ENCODE results near the gene IL1RAPL2. TPM values are rescaled to one million over a fixed set of nuclear protein-coding genes. Genes with fewer than 3 reads are reported as not detected.

The IL1RAPL2 gene
- polyA plus RNA-seq, 4 donors: 0.74 to 0.99 (median 0.88) TPM

GRCh38 chrX:105543283-105543682, 977.3 kb downstream of the IL1RAPL2 start:
- no peak for DNase-seq (ENCODE audit: low read depth in 4 of 4, low spot score in 3 of 4)

DNA sequence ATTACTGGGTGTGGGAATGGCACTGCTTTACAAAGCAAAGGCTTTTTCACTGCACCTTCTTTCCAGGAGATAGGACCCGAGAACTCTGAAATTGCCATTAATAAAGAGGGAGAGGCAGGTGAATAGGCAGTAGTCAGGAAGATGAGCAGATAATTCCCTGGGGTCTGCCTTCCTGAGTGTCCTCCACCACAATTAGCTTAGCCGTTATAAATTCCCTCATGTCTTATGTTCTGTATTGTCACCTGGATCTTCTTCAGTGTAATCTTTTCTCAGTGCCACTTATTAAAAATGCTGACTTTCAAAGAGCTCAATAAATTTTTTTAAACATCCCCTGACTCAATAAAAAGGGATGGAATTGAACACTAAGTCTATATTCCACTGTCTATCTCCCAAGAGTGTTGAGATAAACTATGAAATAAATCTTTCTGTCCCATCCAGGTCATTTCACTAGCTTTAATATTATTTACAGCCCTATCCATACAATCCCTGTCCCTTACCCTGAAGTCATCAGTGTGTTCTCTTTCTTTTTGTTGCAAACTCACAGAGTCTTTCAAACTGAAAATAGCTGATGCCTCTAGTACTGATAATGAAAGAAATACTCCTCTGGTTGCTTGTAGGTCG, 984.2 kb downstream of the IL1RAPL2 start:
- DNase-seq (ENCODE audit: low read depth in 4 of 4, low spot score in 3 of 4): no peak

DNA sequence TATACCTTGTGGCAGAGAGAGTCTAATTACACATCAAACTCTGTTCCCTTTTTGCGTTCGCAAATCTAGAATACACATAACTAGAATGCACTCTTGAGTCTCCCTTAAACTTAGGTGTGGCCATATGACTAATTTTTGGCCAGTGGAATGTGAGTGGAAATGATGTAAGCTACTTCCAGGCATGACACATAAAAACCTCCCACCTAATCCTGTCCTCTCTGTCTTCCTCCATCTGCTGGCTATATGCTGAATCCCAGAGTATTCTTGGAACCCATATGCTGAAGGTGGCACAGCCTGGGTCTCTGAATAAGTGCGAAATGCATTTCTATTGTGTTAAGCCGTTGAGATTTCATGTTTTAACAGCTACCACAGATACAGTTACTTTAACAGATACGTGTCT, 986.4 kb downstream of the IL1RAPL2 start:
- no peak for DNase-seq (ENCODE audit: low read depth in 4 of 4, low spot score in 3 of 4)

DNA sequence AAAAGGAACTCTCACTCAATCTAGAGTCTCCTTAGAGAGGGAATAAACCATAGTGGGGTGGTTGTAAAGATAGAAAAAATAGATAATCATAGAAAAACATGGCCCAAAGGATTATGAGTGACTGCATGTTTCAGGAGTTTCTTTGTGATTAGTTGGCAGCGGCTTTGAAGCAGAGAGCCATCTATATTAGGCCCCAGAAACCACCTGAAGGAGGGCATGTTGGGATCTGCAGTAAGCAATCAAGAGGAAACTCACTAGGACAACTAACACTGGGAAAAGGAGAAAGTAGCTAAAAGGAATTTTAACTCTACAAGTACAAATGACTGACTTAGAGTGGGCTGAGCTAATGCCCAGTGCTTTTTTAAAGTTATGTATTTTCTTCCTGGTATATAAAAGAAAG, 987.1 kb downstream of the IL1RAPL2 start:
- DNase-seq (ENCODE audit: low read depth in 4 of 4, low spot score in 3 of 4): no peak

- DNase-seq (ENCODE audit: low read depth in 4 of 4, low spot score in 3 of 4): no peak
Measured at GRCh38 chrX:105564501-105564900, 998.5 kb downstream of the IL1RAPL2 start.

- DNase-seq (ENCODE audit: low read depth in 4 of 4, low spot score in 3 of 4): no peak
Measured at GRCh38 chrX:105565856-105566255, 999.9 kb downstream of the IL1RAPL2 start.

DNA sequence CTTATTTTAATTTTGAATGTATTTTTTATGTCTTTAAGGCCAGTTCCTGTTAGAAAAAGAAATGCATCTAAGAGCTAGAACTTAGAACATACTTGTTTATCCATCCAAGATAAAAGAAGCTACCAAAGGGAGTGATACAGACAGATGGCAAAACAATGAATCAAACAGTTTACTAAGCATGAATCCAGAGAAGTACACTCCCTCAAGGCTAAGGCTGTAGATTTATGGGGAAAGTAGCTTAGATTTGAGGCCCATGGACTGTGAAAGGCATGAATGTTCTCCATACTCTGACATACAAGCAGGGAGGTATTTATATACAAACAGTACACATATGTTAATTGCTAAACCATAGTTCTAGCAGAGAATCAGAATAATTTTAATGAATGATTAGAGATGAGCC, 1001.1 kb downstream of the IL1RAPL2 start:
- DNase-seq (ENCODE audit: low read depth in 4 of 4, low spot score in 3 of 4): no peak

- DNase-seq (ENCODE audit: low read depth in 4 of 4, low spot score in 3 of 4): no peak
Measured at GRCh38 chrX:105608745-105609144, 1042.7 kb downstream of the IL1RAPL2 start.

- DNase-seq (ENCODE audit: low read depth in 4 of 4, low spot score in 3 of 4): no peak
Measured at GRCh38 chrX:105609530-105609929, 1043.5 kb downstream of the IL1RAPL2 start.

- DNase-seq (ENCODE audit: low read depth in 4 of 4, low spot score in 3 of 4): no peak
Measured at GRCh38 chrX:105610411-105610810, 1044.4 kb downstream of the IL1RAPL2 start.

GRCh38 chrX:105618393-105619101, 1052.5 kb downstream of the IL1RAPL2 start:
- DNase-seq (ENCODE audit: low read depth in 4 of 4, low spot score in 3 of 4): no peak

DNA sequence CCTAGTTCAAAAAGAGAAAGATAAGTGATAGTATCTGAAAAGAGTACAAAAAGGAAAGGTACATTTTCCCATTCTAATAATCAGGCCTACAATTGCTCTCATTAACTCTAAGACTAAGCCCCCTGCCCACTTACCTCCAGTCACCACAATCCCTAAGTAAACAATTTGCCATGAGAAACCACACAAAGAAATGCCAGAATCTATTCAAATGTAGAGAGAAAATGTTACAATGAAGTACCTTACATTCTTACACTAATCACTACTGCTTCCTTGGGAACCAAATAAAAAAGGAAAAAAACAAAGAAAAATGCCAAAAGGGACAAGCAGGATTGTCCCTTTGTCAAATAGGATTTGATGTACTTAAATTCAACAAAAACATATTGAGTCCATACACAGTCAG, 1068.2 kb downstream of the IL1RAPL2 start:
- DNase-seq (ENCODE audit: low read depth in 4 of 4, low spot score in 3 of 4): no peak

DNA sequence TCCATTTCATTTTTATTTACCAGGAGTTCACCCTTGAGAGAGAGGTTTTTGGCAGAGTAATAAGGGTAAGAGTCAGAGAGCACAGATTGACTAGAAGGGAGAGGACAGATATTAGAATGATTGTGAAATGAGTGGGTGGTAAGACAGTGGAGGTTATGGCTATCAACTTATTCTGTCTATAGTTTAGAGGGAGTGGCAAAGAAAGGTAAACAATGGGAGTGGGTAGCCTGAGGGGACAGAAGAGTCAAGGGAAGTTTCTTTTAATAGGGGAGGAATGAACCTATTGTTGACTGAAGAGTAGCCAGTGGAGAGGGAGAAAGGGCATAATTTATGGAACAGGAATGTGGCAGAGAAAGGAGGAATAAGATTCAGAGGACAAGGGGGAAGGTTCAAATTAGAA, 1069.8 kb downstream of the IL1RAPL2 start:
- no peak for DNase-seq (ENCODE audit: low read depth in 4 of 4, low spot score in 3 of 4)

DNA sequence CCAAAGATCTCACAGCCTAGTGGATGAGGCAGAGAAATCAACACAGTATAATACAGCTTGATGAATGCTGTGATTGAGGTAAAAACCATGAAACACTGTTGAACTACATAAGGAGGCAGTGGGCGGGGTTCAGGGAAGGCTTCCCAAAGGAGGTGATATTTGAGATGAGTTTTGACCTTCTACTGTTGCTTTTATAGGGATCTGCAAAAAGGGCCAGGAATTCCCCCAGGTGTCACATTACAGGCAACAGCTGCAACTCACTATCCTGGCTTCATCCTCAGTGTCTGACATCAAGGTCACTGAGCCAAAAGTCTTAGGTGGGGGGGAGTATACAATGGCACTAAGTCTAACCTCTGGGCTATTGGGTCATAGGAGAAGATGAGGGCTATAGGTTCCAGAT, 1070.7 kb downstream of the IL1RAPL2 start:
- no peak for DNase-seq (ENCODE audit: low read depth in 4 of 4, low spot score in 3 of 4)

GRCh38 chrX:105645667-105646357, 1079.8 kb downstream of the IL1RAPL2 start:
- DNase-seq (ENCODE audit: low read depth in 4 of 4, low spot score in 3 of 4): no peak

- no peak for DNase-seq (ENCODE audit: low read depth in 4 of 4, low spot score in 3 of 4)
Measured at GRCh38 chrX:105646592-105647372, 1080.8 kb downstream of the IL1RAPL2 start.

DNA sequence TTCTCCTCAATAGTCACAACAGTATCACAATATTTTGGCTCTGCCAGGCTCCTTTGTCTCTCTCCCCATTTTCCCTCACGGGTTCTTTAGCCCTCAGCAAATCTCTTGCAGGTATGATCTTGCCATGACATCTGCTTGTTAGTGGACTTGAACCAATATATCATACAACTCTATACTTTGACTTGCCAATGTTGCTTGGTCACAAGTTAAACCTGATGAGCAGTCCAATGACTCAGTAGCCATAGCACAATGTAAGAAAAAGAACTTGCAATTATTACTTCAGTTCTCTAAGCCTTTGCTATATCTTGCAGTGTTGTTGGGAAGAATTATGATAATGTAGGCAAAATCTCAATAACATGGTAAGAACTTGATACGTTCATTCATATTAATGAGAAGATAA, 1081.8 kb downstream of the IL1RAPL2 start:
- no peak for DNase-seq (ENCODE audit: low read depth in 4 of 4, low spot score in 3 of 4)

- DNase-seq (ENCODE audit: low read depth in 4 of 4, low spot score in 3 of 4): no peak
Measured at GRCh38 chrX:105648732-105649131, 1082.7 kb downstream of the IL1RAPL2 start.

GRCh38 chrX:105650577-105650976, 1084.6 kb downstream of the IL1RAPL2 start:
- no peak for DNase-seq (ENCODE audit: low read depth in 4 of 4, low spot score in 3 of 4)

- DNase-seq (ENCODE audit: low read depth in 4 of 4, low spot score in 3 of 4): no peak
Measured at GRCh38 chrX:105650986-105651385, 1085.0 kb downstream of the IL1RAPL2 start.

DNA sequence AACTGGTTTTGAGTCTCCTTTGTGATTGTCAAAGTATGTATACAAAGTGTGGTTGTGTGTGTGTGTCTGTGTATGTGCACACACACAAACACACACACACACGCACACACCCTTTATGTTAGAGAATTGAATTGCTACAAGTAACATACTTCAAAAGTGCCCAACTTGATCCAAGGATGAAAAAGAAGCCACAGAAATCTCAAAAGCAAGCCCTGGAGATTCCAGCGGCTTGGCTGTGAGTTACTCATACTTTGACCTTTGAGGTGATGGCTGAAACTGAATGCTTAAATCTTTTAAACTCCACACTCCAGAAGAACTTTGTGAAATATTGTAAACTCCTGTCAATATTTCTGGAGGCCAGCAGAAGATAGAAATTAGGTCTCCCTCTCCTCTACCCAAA, 1087.9 kb downstream of the IL1RAPL2 start:
- no peak for DNase-seq (ENCODE audit: low read depth in 4 of 4, low spot score in 3 of 4)

Data from right renal pelvis (tissue), 4 donors.